CD4-positive, alpha-beta T cell treated with Interleukin-6 at 100 ng/mL for 8 hours (primary cell): ENCODE data around the gene CAV1.

Experiments used
- DNase-seq: peaks from one replicate; pipeline ENCODE4 v3.0.0-alpha.2; 2020; ENCODE audit warnings: mixed read lengths, low spot score

The CAV1 gene

DNA sequence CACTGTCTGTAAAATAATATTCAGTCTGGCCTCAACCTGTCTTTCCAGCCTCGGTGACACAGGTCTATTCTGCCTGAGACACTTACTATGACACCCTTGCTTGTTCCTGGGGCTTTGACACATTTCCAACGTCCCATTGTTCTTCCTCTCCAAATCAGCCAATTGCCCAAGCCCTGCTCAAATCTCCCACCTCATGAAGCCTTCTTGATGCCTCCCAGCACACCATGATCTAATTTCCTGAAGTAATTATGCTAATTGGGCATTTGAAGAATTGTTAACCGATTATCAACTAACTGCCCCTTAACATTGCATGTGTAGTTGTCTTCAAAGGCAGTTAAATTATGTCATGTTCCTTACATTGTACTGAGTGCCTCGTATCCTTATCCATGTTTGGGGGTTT, 33.1 kb downstream of the CAV1 start:
- no peak for DNase-seq

DNA sequence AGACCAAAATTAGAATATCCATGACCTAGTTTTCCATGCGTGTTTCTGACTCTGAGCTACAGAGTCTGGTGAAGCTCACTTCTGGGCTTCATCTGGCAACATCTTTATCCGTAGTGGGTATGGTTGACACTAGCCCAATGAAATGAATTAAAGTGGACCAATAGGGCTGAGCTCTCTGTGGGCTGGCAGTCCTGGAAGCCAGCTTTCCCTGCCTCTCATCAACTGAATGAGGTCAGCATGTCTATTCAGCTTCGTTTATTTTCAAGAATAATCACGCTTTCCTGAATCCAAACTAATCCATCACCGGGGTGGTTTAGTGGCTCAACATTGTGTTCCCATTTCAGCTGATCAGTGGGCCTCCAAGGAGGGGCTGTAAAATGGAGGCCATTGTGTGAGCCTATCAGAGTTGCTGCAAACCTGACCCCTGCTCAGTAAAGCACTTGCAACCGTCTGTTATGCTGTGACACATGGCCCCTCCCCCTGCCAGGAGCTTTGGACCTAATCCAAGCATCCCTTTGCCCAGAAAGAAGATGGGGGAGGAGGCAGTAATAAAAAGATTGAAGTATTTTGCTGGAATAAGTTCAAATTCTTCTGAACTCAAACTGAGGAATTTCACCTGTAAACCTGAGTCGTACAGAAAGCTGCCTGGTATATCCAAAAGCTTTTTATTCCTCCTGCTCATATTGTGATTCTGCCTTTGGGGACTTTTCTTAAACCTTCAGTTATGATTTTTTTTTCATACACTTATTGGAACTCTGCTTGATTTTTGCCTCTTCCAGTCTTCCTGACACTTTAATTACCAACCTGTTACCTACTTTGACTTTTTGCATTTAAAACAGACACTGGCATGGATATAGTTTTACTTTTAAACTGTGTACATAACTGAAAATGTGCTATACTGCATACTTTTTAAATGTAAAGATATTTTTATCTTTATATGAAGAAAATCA, 35.5 kb downstream of the CAV1 start:
- DNase-seq: no peak

DNA sequence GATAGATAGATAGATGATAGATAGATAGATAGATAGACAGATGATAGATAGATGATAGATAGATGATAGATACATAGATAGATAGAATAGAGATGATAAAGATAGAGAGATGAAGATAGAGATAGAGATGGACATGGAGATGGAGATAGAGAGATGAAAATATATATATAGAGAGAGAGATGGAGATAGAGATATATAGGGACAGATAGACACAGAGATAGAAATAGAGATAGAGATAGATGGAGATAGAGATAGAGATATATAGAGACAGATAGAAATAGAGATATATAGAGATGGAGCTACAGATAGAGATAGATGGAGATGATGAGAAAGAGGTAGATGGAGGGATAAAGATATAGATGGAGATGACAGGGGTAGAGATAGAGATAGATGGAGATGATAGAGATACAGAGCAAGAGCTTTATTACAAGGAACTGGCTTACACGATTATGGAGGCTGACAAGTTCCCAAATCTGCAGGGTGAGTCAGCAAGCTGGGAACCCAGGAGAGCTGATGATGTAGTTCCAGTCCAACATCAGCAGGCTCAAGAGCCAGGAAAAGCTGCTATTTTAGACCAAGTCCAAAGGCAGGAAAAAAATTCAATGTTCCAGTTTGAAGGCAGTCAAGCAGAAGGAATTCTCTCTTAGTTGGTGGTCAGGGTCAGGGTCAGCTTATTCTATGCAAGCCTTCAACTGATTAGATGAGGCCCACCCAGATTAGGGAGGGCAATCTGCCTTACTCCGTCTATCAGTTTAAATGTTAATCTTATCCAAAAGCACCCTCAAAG, 37.1 kb downstream of the CAV1 start:
- DNase-seq: no peak

DNA sequence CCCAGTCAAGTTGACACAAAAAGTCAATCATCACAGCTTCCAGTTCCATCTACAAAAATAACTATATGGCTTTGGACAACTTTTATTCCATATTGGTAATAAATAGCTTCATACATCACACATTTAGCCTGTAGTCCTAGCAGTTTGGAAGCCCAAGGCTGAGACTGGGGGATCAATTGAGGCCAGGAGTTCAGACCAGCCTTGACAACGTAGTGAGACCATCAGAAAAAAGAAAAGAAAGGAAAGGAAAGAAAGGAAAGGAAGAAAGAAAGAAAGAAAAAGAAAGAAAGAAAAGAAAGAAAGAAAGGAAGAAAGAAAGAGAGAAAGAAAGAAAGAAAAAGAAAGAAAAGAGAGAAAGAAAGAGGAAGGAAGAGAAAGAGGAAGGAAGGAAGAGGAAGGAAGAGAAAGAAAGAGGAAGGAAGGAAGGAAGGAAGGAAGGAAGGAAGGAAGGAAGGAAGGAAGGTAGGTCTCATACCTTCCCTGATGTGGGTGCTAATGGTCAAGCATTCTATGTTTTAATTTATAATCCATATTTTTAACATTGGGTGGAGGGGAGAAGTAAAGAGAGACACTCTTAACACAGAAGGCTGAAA, 37.8 kb downstream of the CAV1 start:
- DNase-seq: no peak

DNA sequence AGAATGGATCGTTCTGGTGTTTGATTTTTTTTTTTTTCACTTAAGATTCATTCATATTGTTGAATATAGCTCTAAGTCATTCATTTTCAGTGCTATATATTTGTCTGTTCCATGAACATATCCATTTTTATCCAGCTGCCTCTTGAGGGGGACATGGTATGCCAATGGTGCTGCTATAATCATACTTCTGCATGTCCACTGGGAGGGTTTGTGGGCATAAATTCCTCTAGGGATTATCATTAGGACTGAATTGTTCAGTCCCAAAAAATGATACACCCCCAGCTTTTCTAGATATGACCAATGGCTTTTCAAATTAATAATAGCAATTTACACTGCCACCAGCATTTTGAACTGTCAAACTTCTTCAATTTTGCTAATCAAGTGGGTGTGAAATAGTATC, 41.1 kb downstream of the CAV1 start:
- DNase-seq: no peak

DNA sequence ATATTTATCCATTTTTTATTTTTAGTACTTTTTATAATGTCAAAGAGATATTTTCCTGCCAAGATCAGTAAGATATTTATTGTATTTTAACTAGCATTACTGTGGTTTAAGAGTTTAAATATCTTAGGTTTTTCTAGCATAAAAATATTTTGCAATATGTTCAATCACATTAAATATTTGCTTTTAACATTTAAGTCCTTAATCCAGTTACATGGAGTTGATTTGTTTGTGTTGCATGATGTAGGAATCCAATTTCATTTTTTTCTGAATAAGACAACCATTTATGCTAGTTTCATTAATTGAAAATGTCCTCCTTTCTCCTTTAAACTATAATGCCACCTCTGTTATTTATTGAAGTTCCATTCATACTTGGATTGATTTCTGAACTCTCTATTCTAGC, 41.8 kb downstream of the CAV1 start:
- no peak for DNase-seq

DNA sequence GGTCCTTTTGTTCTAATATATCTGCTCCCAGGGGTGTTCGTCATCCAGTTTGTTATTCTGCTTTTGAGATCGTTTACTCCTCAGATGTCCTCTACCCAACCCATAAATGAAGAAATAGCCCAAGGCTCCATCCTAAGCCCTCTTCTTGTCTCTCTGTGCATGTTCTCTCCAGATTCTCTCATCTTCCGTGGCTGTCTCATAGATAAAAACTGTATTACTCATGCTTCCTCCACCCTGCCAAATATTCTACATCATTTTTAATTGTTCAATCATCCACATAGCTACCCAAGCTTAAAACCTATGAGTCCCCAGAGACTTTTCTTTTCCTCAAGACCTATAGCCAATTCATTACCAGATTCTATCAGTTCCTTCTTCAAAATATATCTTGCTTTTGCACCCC, 44.9 kb downstream of the CAV1 start:
- no peak for DNase-seq

DNA sequence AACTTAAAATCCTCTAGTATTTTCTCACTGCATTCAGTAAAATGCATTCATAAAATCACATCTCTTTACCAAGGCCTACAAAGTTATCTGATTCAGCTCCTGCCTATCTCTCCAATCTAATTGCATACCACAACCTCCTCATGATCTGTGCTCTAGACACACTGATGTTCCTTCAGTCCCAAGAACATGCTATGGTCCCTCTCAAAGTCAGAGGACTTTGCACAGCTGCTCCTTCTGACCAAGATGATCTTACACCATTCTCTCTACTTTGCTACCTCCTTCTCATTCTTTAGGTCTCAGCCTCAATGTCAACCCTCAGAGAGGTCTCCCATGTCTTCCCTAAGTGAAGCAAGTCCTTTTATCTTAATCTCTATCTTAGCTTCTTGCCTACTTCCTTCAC, 45.5 kb downstream of the CAV1 start:
- no peak for DNase-seq

DNA sequence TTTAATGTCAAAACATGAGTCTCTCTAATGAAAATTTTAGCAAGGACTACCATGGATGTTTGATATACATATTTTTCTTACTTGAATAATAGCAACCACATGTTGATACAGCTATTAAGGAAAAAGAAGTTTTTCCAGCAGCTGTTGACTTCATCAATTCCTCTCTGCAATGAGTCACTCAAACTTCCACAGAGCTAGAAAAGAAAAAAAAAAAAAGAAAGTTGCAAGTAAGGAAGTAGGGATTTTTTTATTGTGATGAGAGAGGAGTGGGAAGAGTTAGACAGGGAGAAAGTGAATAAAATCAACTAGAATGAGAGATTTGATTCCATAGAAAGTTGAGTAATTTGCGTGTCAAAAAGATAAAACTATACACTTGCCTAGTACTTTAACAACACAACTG, 46.2 kb downstream of the CAV1 start:
- no peak for DNase-seq

DNA sequence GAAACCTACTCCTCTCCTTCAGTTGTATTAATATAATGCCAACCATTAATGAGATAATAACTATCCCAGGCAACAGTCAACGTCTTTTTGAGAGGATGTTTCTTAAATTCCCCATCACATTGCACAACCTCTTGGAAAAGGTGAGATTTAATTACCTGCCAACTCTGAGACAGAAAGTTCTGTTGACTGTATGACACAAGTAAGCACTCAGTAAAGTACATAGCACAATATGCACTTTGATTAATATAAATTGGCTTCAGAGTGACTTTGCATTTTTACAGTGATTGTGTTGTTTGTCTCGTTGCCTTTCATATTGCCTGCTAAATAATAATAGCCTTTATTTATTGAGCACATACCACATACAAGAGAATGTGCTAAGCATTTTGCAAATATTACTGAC, 46.7 kb downstream of the CAV1 start:
- DNase-seq: no peak

DNA sequence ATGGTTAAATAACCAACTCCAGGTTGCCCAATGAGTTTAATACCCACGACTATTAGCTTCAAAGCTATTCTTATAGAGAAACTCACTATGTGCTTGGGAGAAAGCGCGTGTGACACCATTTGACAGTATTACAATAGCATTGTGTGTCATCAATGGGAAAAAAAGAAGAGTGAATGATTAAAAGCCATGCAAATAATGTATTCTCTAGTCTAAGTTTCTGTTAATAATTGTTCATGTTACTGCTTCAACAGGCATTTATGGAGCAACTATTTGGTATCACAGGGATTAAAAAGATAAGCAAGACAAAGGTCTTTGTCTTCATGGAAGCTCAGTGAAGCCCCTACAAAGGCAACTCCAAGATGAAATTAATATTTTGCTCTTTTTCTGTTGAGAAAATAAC, 47.2 kb downstream of the CAV1 start:
- no peak for DNase-seq

DNA sequence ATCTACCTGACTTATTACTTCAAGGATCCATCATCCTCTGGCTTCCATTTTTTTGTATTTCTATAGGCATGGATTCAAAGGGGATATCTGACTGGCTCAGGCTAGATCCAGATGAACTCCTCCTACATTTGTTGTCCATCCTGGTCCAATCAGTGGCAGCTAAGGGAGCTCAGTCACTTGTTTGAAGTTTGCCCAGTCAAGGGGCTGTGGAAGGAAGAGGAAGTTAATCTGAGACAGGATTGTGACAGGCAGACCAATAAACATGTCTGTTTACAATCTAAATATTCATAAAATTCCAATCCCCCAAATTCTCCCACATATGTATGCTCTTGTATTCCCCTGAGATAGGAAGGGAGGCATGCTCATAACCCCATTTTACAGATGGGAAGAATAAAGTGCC, 48.7 kb downstream of the CAV1 start:
- no peak for DNase-seq

DNA sequence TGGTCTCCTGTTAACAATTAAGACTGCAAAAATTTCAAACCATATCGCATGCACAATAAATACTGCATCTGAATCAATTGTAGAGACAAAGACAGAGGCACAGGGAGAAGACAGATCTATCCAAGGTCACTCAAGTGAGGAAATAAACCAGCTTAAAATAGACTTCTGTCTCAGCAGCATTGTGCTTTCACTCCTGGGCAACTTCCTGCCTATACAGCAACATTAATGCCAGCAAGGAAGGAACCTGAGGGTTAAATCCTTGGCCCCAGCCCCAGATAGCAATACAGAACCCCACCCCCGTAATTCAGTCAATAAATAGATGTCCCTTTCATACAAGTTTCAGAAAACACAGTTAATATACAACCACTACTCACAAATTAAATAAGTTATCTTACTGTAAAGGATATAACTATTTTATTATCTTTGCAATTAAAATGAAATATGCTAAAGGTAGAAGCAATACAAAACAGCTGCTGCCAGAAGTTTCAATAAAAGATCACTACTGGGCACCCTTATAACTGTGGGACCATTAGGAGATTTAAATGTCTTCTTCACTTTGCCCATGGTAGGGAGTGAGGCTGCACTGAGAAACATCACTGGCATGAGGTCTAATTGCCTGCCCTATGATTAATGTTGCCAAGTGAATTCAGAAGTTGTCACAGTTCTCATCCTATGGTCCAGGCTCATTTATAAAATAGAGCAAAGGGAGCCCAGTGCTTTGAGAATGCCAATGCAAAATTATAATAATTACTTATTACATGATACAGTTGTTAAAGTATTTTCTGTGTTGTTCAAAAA, 49.4 kb downstream of the CAV1 start:
- no peak for DNase-seq

DNA sequence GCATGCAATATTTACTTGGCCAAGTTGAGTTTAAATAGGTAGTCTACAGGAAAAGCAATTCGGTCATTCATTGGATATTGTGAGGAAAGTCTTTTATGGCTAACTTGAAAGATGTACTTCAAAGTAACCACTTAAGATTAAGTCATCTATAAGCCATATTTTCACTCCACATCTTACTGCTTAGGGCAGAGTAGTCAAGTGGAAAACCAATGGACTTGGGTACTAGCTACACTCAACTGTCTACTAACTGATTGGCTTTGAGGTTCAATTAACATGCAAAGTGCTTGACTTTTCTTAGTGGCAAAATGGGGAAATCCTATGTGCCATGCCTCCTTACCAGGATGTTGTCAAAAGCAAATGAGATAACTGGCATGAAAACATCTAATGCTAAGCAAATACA, 51.0 kb downstream of the CAV1 start:
- DNase-seq: no peak

DNA sequence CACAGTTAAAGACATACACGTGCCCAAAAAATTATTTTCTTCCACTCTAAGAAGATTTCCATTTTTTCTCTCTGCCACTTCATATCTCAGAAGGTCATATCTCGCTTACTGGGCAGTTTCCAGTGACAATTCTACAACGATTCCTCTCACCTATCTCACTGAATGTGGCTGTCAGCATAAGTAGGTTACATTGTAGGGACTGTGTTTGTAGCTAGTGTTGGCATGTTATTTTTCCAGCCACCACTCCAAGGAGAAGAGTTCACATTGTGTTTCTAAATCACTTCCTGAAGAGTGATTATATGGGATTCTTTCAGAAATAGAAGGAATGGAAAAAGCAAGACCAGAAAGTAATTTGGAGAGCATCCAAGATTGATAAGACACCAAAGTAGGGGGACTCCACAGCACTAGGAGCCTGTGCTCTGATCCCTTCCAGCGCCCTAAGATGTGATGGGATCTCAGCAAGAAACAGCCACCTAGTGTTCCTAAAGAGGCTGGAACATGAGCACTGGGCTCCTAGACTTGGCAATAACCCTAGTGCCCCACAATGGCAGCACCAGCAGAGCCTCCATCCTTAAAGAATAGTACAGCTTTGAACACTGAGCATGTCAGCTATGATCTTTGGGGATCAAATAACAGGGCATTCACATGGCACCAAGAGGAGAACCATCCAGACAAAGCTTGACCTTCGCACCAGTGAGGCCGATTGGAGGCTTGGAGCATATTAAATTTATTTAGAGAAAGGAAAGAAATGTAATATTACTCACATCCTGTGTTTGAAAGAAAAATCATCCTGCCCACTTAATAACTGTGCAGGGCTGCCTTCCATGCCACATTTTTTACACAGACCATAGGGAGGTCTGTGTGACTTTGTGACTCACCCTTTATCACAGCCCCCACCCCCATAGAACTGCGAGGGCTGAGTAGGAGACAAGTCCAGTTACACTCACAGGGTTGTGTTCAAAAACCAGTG, 51.8 kb downstream of the CAV1 start:
- no peak for DNase-seq

DNA sequence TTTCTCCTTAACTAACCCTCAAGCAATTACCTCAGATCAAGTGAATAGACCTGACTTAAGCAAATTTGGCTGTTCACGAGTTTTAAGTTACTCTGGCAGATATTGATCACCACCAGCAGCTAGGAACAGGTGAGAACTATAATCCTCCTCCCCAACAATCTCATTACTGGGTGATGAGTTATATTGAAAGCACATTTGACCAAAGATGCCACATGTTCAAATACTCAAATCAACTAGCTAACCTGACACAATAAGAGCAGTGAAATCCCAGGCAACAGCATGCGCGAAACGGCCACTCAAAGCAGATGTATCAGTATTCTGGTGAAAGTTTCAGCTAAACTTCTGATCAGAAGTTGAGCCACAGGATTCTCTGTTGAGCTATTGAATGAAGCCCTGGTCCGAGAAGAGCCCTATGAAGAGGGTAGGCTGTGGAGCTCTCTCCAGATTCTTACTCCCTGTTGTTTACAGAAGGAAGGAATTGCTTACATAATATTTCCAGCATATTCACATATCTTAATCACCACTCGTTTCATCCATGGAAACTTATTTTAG, 52.6 kb downstream of the CAV1 start:
- DNase-seq: no peak

DNA sequence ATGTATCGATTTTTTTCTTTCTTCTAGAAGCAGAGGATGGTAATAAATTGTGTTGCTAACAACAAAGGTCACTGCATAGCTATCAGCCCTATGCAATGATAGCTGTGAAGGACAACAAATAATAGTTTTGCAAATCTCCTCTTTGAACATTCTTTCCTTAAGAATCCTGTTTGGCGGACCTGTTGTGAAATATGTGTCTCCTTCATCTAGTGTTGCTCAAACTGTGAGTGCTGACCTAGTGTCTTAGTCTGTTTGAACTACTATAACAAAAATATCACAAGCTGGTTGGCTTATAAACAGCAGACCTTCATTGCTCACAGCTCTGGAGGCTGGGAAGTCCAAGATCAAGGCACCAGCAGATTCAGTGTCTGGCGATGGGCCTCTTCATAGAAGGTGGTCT, 53.7 kb downstream of the CAV1 start:
- DNase-seq: no peak

DNA sequence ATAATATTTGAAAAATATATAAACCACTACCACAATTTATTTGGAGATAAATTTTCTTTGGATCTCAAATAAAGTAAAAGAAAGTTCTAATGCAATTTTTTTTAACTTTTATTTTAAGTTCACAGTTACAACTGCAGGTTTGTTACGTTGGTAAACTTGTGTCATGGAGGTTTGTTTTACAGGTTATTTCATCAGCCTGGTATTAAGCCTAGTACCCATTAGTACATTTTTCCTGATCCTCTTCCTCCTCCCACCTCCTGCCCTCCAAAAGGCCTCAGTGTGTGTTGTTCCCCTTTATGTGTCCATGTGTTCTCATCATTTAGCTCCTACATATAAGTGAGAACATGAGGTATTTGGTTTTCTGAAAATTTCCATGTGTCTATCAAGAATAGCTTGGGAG, 54.5 kb downstream of the CAV1 start:
- DNase-seq: no peak

DNA sequence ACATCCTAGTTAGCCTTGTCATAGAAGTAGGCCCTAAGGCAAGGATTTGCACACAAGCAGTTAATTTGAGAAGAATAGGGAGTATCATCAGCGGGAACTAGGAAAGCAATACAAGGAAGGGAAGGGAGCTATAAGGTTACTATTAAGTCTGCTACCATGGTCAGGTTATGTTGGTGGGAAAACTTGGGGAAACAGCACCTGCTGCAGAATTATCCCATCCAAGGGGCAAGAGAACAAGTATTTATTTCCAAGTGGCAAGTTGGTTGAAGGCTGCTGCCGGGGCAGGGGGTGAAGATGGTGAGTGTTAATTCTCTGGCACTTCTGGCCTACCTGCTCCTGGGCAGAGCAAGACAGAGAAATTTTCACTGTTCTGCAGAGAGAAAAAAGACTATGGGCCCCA, 55.0 kb downstream of the CAV1 start:
- no peak for DNase-seq

DNA sequence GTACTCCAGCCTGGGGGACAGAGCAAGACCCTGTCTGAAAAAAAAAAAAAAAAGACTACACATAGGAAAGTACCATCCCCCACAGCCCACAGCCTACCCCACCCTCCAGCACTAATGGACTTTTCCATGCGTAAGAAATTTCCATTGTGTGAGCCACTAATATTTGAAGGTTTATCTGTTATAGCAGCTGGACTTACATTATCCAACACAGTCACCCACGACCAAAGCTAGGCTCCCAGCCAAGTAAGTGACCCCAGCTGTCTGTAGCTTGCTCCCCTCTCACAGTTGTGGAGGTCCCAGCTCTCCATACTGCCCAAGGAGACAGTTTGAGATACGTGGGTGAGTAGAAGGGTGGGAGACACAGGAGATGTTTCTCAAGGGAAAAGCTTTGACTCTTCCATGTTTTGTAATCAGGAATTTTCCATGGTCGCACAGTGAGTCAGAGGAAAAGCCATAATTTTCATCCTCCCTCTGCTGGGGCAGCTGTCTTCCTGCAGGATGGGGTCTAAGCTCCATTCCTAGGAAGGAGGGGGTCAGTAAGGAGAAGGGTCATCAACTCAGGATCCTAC, 57.4 kb downstream of the CAV1 start:
- no peak for DNase-seq
